Spleen (tissue), 7 donors: ENCODE measurements around the gene KAT6B.

Experiments used
- POLR2A ChIP-seq, 3 donors: fragments of 450-650 bp; IDR thresholded peaks; one replicate each; pipeline ENCODE4 v1.5.1; 2017; ENCODE audit warnings: antibody characterized with exemption in 3 of 3, mild to moderate bottlenecking in 1 of 3
- TF ChIP-seq, protein P1 (sequence below), 11 experiments: fragments of 200-600 bp in 7 of 11; fragments of 450-650 bp in 4 of 11; sonication (generic) in 4 of 11; IDR thresholded peaks in 8 of 11; conservative IDR thresholded peaks in 3 of 11; 1 replicate in 7 of 11; 2 replicates in 4 of 11; pipeline versions ENCODE4 v1.4.0 to v1.8.0; 2016 to 2021; ENCODE audit warnings: antibody characterized with exemption in 11 of 11, inconsistent platforms in 4 of 11, mild to moderate bottlenecking in 1 of 11
- donor health status: DM: no; HTN: no; CAD: no; lungs with moderate emphysema.
- donor health status: DM: no; HTN: no; CAD: no.
- donor health status: DM: no; HTN: no; CAD: no.

DNA sequence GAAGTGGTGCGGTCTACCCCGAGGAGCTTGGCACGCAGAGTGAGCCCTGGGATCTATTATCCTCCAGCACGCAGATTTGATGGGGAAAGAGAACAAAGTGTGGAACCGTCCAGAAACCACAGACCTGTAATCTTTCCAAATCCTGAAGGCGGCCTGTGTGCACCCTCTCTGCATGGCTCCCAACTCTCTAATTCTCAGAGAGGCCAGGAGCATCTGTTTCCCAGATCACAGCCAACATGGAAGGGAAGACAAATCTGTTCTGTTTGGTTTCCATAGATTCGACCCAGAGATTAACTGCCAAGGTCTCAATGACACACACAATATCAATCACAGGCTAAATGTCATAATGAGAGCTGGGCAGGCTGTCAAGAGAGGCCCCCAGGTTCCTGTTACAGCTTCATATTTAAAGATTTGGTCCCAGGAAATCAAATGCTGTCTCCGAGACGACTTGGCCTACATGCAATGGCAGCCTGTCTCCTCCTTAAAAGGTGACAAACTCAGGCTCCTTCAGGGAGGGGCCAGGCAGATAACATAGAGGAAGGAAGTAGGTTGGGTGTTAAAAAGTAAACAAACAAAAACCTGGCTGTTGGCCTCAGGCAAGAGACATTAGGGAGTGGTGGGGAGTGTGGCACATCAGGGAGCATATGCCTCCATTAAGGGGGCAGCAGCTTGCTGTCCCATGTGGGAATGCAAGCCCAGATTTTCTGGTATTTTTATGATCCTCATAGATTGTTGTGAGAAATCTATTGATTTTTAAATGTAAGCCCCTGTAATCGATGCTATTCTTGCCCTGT is 236.3 kb downstream of the KAT6B start:
- TF ChIP-seq POLR2A (IDR thresholded peaks at IDR 0.05), result no peak
- TF ChIP-seq, protein P1, sequence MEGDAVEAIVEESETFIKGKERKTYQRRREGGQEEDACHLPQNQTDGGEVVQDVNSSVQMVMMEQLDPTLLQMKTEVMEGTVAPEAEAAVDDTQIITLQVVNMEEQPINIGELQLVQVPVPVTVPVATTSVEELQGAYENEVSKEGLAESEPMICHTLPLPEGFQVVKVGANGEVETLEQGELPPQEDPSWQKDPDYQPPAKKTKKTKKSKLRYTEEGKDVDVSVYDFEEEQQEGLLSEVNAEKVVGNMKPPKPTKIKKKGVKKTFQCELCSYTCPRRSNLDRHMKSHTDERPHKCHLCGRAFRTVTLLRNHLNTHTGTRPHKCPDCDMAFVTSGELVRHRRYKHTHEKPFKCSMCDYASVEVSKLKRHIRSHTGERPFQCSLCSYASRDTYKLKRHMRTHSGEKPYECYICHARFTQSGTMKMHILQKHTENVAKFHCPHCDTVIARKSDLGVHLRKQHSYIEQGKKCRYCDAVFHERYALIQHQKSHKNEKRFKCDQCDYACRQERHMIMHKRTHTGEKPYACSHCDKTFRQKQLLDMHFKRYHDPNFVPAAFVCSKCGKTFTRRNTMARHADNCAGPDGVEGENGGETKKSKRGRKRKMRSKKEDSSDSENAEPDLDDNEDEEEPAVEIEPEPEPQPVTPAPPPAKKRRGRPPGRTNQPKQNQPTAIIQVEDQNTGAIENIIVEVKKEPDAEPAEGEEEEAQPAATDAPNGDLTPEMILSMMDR (IDR thresholded peaks at IDR 0.05 in 8 of 11, conservative IDR thresholded peaks at IDR 0.05 in 3 of 11), result no peak
